Testis (tissue), 5 donors: ENCODE data around the gene TLR8. TPM values are rescaled to one million over a fixed set of nuclear protein-coding genes. Genes with fewer than 3 reads are reported as not detected.

ENCODE experiments used
- DNase-seq: peaks from one replicate; pipeline ENCODE4 v3.0.0-alpha.2; 2019
- H3K27ac ChIP-seq, 2 donors: fragments of 200-600 bp; sonication (generic); one replicate each; pipeline ENCODE4 v1.5.1; 2019
- H3K27me3 ChIP-seq: fragments of 200-600 bp; sonication (generic); one replicate; pipeline ENCODE4 v1.5.1; 2019
- H3K36me3 ChIP-seq: fragments of 200-600 bp; sonication (generic); one replicate; pipeline ENCODE4 v1.5.1; 2017; ENCODE audit warnings: low read depth; ENCODE audit errors: missing control alignments
- H3K4me1 ChIP-seq: fragments of 200-600 bp; sonication (generic); one replicate; pipeline ENCODE4 v1.5.1; 2019
- H3K4me3 ChIP-seq, 2 donors: fragments of 200-600 bp; sonication (generic); one replicate each; pipeline ENCODE4 v1.5.1; 2017 to 2019
- H3K9me3 ChIP-seq: fragments of 200-600 bp; sonication (generic); one replicate; pipeline ENCODE4 v1.5.1; 2017
- CTCF ChIP-seq, 3 experiments: fragments of 450-650 bp in 2 of 3; fragments of 200-600 bp in 1 of 3; sonication (generic) in 1 of 3; IDR thresholded peaks; one replicate each; pipeline ENCODE4 v1.5.1; 2016 to 2019; ENCODE audit warnings: antibody characterized with exemption in 3 of 3, mild to moderate bottlenecking in 2 of 3, moderate library complexity in 1 of 3
- POLR2A ChIP-seq: fragments of 450-650 bp; IDR thresholded peaks from one replicate; pipeline ENCODE4 v1.6.1; 2017; ENCODE audit warnings: antibody characterized with exemption, mild to moderate bottlenecking, moderate library complexity
- WGBS, 2 donors: methylation state at CpG; one replicate each; pipeline ENCODE4 v1.1.5; 2018; 5-methylcytosine and 5-hydroxymethylcytosine counted together
- intact Hi-C: fragments of 100-400 bp; cut with DNase I; formaldehyde crosslinking; loops from one replicate; pipeline ENCODE4 v1.15.1; 2023; ENCODE audit warnings: low total_unique reads
- long read RNA-seq, 2 donors: transcript quantifications; one replicate each; lab custom pipeline, GENCODE V29; 2026
- polyA plus RNA-seq: library from polyadenylated mRNA; stranded (reverse); fragments of 350-450 nt; fragmentation: Illumina TruSeq; extraction: RNeasy Lipid Tissue Mini Kit (QIAGEN cat#74804); gene quantifications from one replicate; pipeline ENCODE4 v1.2.3, GENCODE V29; 2014; ENCODE audit warnings: low read depth, low replicate concordance; ENCODE audit not compliant: insufficient read depth
- total RNA-seq, 2 donors: library from RNA; depleted of rRNA; stranded (reverse); fragments of >200 nt; gene quantifications; one replicate each; pipeline ENCODE4 v1.2.3, GENCODE V29; 2016

Gene TLR8
- total RNA-seq (under 1 TPM; 0.08 to 0.50 TPM), polyA plus RNA-seq (1.3 TPM)
- long read RNA-seq, donor 1 = 0 reads
- long read RNA-seq, donor 2 = 0 reads

- H3K27ac ChIP-seq = no peak within 1 kb of the TSS
- intact Hi-C loops = no loop called here
- DNase-seq = no peak
- H3K27me3 ChIP-seq = no peaks in the 10 kb centered on the region
- H3K4me3 ChIP-seq = no peak within 1 kb of the TSS
- no peaks in the 10 kb centered on the region for H3K36me3 ChIP-seq
- no peaks in the 10 kb centered on the region for H3K9me3 ChIP-seq
- WGBS, 2 donors = 80 to 92% methylated on average over 14 to 15 of the region's 15 CpGs
- H3K4me1 ChIP-seq = no peaks in the 10 kb centered on the region
- TF ChIP-seq POLR2A (no peak), CTCF (IDR thresholded peaks at IDR 0.05) (no peak)
Measured at GRCh38 chrX:12906046-12906761, at the start of gene TLR8. TLR8 (plus strand) TSS chrX:12906620; CDS start chrX:12906707, 87 bp downstream.

- no peak for DNase-seq
- no peaks in the 10 kb centered on the region for H3K9me3 ChIP-seq
- intact Hi-C loops = no loop called here
- TF ChIP-seq POLR2A (no peak), CTCF (IDR thresholded peaks at IDR 0.05) (no peak)
- H3K27ac ChIP-seq = no peak overlapping the region
- H3K36me3 ChIP-seq = no peaks in the 10 kb centered on the region
- H3K27me3 ChIP-seq = no peaks in the 10 kb centered on the region
- H3K4me1 ChIP-seq = no peaks in the 10 kb centered on the region
- 77 to 78% methylated on average over 7 of the region's 7 CpGs for whole genome bisulfite sequencing, 2 donors
- no peak overlapping the region for H3K4me3 ChIP-seq
Measured at GRCh38 chrX:12865359-12865758, 41.1 kb upstream of the TLR8 start.

GRCh38 chrX:12866451-12867377, 39.7 kb upstream of the TLR8 start, which contains the start of gene TLR7:
TLR7 (plus strand) TSS chrX:12867072; CDS start chrX:12867579, 507 bp downstream.
- no peak for DNase-seq
- H3K9me3 ChIP-seq = no peaks in the 10 kb centered on the region
- no peak for TF ChIP-seq POLR2A
- no peak within 1 kb of the TSS for H3K27ac ChIP-seq
- no peaks in the 10 kb centered on the region for H3K36me3 ChIP-seq
- H3K27me3 ChIP-seq = no peaks in the 10 kb centered on the region
- H3K4me3 ChIP-seq = no peak within 1 kb of the TSS
- intact Hi-C loops = no loop called here
- H3K4me1 ChIP-seq = no peaks in the 10 kb centered on the region
- WGBS, 2 donors = 75 to 86% methylated on average over 7 of the region's 7 CpGs

GRCh38 chrX:12867685-12868084, 38.7 kb upstream of the TLR8 start:
- H3K27me3 ChIP-seq = no peaks in the 10 kb centered on the region
- no peak for DNase-seq
- H3K27ac ChIP-seq = no peak overlapping the region
- intact Hi-C loops = no loop called here
- H3K36me3 ChIP-seq = no peaks in the 10 kb centered on the region
- no peaks in the 10 kb centered on the region for H3K4me1 ChIP-seq
- no peaks in the 10 kb centered on the region for H3K9me3 ChIP-seq
- H3K4me3 ChIP-seq = no peak overlapping the region
- WGBS, 2 donors = 51 to 54% methylated on average over 4 of the region's 4 CpGs
- TF ChIP-seq POLR2A (no peak), CTCF (IDR thresholded peaks at IDR 0.05) (no peak)

GRCh38 chrX:12868747-12869146, 37.7 kb upstream of the TLR8 start:
- Histone ChIP-seq H3K27me3 (no peaks in the 10 kb centered on the region), H3K4me1 (no peaks in the 10 kb centered on the region), H3K4me3 (no peak overlapping the region), H3K36me3 (no peaks in the 10 kb centered on the region), H3K27ac (no peak overlapping the region), H3K9me3 (no peaks in the 10 kb centered on the region)
- DNase-seq = no peak
- TF ChIP-seq CTCF (IDR thresholded peaks at IDR 0.05) (no peak), POLR2A (no peak)
- 91% methylated on average over 4 of the region's 4 CpGs for WGBS, 2 donors
- intact Hi-C loops = no loop called here
